Stimulated activated CD8-positive, alpha-beta memory T cell treated with anti-CD3 and anti-CD28 coated beads, Interleukin-15, amount 100 ng/mL, for 4 hours (primary cell): ENCODE data around the gene ZBTB38.

Experiments used
- DNase-seq, 2 donors: peaks; one replicate each; pipeline ENCODE4 v3.0.0-alpha.2; 2020; ENCODE audit warnings: low read depth in 2 of 2

Gene ZBTB38

DNA sequence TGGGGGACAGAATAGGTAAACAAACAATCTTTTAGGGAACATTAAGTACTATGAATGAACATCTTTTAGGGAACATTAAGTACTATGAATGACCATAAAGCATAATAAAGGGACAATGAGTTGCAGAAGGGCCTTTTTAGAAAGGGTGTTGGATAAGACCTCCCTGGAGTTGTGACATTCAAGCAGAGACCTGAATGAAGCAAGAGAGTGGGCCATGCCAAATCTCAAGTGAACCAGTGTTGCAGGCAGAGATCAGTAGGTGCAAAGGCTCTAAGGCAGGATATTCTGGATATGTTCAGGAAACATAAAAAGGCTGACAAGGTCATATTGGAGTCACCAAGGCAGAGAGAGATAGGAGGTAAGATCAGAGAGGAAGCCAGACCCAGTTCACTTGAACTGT is 29.4 kb upstream of the ZBTB38 start:
- no peak for DNase-seq

- DNase-seq, result no peak
These were observed 26.8 kb upstream of the ZBTB38 start for GRCh38 chr3:141341536-141341935.

GRCh38 chr3:141342386-141342785 is 25.9 kb upstream of the ZBTB38 start:
- no peak for DNase-seq

DNA sequence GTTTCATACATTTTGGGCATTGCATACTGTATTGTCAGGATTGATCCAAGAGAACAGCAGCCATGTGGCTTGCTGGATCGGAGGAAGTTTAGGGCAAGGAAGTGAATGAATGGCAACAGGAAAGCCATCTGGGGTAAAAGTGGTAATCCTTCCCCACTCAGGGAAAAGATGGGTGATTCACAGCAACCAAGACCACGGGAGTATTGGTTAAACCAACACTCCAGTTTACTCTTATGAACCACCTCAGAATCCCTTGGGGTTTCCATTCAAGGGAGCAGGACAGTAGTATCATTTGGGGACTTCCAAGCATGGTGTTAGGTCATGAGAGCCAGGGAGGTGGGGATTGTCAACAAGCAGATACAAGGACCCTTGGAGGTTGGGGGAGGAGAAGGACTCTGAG is 25.2 kb upstream of the ZBTB38 start:
- DNase-seq, result no peak

DNA sequence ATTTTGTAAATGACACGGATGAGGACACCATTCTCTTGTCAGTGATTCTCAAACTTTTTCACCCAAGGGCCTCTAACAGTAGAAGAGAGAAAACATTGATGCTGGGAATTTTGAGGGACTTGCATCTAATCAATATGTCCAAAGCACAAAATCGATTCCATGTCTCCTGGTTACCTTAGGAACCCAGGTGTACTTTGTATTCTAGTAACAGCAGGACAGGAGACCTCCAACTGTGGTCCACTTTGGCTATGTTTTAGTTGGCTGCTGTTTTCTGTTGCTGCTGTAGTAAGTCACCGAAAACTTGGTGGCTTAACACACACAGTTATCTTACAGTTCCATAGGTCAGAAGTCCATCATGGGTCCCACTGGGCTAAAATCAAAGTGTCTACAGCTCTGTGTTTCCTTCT is 24.4 kb upstream of the ZBTB38 start:
- no peak for DNase-seq

GRCh38 chr3:141345528-141345927 is 22.8 kb upstream of the ZBTB38 start:
- DNase-seq, result no peak

DNA sequence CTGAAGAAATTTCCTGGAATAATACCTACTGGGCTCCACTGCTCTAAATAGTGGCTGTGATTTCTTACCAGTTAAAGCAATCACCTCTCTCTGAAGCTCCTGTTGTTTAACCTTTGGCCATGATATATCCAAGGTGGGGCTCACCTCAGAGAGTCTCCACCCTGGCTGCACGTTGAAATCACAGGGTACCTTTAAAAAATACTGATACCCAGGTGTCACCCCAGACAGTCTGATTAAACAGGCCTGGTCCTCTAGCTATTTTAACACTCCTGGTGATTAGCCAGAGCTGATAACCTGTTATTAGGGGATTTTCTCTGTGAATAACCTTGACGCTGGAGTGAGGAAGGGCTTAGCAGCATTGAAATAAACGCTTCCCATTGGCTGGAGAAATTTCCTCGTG is 22.3 kb upstream of the ZBTB38 start:
- DNase-seq, result no peak

DNA sequence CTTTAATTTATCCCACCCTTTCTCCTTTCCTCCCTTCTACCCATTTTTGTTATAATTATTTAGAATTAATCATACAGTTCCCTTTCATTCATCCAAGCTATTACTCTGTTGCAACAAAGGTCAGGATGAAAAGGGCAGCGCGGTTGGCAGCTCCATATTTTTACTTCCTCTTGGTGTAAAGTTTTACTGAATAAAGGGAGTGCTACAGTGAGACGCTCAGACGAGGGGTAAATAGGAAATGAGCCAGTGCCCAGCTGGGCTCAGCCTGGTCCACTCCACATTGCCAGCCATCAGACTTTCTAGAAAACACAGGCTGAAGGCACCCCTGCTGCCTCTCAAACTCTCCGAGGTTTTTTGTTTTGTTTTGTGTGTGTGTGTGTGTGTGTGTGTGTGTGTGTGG is 21.9 kb upstream of the ZBTB38 start:
- no peak for DNase-seq

- no peak for DNase-seq
These were observed 21.5 kb upstream of the ZBTB38 start for GRCh38 chr3:141346839-141347238.

- DNase-seq, result no peak
These were observed 19.5 kb upstream of the ZBTB38 start for GRCh38 chr3:141348837-141349236.

GRCh38 chr3:141349711-141350110 is 18.6 kb upstream of the ZBTB38 start:
- DNase-seq, result no peak

DNA sequence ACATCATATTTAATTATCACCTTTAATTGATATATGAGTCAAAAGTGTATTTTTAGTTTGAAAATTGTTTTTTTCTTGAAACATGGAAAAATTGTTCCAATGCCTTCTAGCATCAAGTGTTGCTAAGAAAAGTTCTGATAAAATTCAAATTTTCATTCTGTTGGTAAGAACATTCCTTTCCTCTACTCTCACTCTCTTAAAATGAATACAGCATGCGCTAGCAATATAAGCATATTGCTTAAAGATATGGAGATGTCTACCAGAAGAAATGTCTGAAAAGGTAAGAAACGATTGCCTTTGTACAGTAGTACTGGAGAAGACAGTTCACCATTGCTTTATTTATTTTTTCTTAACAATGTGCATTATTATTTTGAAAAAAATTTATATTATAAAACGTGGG is 17.6 kb upstream of the ZBTB38 start:
- DNase-seq, result no peak

- DNase-seq, result no peak
These were observed 15.9 kb upstream of the ZBTB38 start for GRCh38 chr3:141352262-141352984.

GRCh38 chr3:141353652-141354495 is 14.4 kb upstream of the ZBTB38 start:
- no peak for DNase-seq

GRCh38 chr3:141354517-141354916 is 13.8 kb upstream of the ZBTB38 start:
- DNase-seq, result no peak

DNA sequence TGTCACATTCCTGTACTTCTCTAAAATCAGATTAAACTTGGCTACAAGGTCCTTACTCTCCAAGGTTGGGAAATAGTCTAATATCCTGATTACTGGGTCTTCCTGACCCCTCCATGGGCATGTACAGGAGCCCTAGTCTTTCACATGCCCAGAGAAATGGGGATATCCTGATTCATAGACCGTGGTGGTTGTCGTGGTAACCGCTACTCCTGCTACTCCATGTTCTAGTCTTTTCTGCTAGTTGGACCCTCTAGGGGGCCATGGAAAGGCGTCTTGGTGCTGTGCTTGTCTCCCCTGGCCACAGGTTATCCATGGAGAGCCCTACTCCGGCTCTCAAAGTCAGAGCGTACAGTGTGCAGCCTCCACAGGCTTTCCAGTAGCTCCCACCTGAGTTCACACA is 13.1 kb upstream of the ZBTB38 start:
- no peak for DNase-seq

DNA sequence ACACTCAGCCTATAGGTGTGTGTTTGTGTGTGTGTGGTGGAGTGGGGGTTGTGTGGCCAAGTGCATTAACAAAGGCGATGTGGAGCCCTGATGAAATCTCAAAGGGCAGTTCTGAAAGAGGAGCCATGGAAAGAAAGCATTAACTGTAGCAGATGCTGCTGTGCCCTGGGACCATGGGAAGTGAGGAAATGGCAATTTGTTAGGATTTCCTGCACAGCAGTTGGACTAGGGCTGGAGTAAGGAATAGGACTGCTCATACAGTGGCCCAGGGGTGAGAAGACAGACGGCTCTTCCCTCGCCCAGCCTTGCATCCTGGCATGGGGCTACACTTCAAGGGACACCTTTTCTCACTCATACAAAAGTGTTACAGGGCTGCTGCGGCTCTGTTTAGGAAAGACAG is 12.3 kb upstream of the ZBTB38 start:
- DNase-seq, result no peak

DNA sequence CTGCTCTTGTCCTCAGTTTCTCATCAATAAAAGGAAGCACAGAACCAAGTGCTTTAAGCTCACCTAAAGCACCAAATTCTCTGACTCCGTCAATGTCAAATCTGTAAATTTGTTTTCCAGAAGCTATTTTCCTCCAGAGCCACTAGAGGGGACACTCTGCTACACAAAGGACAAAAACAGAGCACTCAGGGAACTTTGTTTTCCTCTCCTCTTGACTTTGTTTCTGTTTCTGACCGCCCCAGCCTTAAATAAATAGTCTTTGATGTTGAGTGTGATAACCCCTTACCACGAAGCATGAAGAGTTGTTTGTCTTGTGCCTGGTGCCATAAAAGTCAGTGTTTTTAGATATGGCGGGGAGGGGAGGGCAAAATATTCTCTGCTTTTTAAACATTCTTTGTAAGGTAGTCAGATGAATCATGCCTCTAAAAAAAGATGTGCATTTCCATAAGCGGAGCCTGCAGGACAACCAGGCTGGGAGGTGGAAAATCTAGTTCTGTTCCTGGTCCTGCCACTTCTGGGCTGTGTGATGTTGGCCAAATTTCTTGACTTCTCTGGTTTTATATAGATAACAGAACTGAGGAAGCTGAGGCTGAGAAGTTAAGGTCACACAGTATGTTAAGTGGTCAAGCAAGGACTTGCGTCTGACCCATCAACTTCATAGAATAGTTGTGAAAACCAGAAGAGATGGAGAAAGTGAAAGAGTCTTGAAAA is 7.3 kb upstream of the ZBTB38 start:
- no peak for DNase-seq

DNA sequence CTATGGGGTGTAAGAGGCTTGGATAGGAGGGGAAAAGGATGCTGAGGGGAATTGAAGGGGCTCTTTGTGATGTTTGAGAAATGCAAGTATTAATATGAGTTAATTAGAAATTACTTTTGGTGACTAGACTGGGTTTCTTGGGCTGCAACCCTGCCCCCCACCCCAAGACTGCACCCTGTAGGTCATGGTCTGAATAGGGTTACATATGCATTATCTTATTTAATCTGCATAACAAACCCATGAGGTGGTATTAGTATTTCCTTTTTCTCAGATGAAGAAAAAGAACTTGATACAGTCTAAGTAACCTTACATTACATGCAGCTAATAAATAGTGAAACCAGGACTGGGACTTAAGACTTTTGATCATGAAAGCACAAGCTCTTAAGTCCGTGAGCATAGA is 5.6 kb upstream of the ZBTB38 start:
- no peak for DNase-seq

GRCh38 chr3:141365201-141365600 is 3.1 kb upstream of the ZBTB38 start:
- DNase-seq, result no peak

DNA sequence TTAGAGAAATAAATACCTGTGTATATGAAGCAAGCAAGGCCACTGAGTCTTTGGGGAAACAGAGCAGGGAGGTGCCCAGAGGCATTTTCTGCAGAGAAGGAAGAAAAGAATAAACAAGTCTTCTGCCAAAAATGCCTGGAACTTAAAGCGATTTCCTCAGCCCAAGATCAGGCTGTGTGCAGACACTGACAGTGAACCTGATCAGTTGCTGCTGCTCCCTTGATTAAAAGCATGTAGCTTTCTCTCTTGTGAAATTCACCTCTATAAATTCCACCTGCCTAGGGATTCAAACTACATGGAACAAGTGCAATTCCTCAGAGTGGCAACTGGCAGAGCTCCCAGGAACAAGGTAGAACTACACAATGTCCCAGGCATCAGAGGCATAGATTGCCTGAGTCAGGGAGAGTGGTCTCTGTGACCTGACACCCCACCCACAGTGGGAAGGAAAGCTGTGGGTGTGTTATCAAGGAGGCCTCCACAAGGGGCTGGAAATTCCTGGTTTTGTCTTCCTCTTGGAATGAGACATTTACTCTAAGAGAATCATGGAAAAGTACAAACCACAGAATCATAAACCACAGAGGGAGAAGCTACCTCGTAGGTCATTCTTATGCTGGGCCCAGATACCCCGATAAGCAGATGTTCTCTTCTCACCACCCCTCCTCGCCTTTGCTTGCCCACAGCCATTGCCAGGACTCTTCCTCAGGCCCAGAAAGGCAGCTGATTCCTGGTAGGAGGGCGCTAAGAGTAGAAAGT is 1.8 kb upstream of the ZBTB38 start:
- no peak for DNase-seq
